ENCODE measurements around the gene RALB. TPM values are rescaled to one million over a fixed set of nuclear protein-coding genes. Genes with fewer than 3 reads are reported as not detected.

The RALB gene
- total RNA-seq, 1 donor from 2014 or later: 56.0 TPM

GRCh38 chr2:120262761-120263428 is 10.2 kb downstream of the RALB start:
- no peak for DNase-seq (ENCODE audit: low read depth)
- H3K4me3 ChIP-seq (ENCODE audit: low read depth, low read length): no peak overlapping the region
- TF ChIP-seq CTCF (conservative IDR thresholded peaks at IDR 0.05; ENCODE audit: low read depth, low read length): no peak

- H3K4me3 ChIP-seq (ENCODE audit: low read depth, low read length): no peak overlapping the region
- DNase-seq (ENCODE audit: low read depth): no peak
- no peak for TF ChIP-seq CTCF (conservative IDR thresholded peaks at IDR 0.05; ENCODE audit: low read depth, low read length)
Observed at GRCh38 chr2:120265006-120265405, 12.4 kb downstream of the RALB start.

GRCh38 chr2:120267348-120267747 is 14.7 kb downstream of the RALB start:
- DNase-seq (ENCODE audit: low read depth): no peak
- no peak overlapping the region for H3K4me3 ChIP-seq (ENCODE audit: low read depth, low read length)
- TF ChIP-seq CTCF (conservative IDR thresholded peaks at IDR 0.05; ENCODE audit: low read depth, low read length): no peak

GRCh38 chr2:120269076-120269744 is 16.6 kb downstream of the RALB start:
- H3K4me3 ChIP-seq (ENCODE audit: low read depth, low read length): no peak overlapping the region
- DNase-seq (ENCODE audit: low read depth): no peak
- TF ChIP-seq CTCF (conservative IDR thresholded peaks at IDR 0.05; ENCODE audit: low read depth, low read length): no peak

- H3K4me3 ChIP-seq (ENCODE audit: low read depth, low read length): no peak overlapping the region
- no peak for DNase-seq (ENCODE audit: low read depth)
- TF ChIP-seq CTCF (conservative IDR thresholded peaks at IDR 0.05; ENCODE audit: low read depth, low read length): no peak
Observed at GRCh38 chr2:120269816-120270215, 17.2 kb downstream of the RALB start.

- no peak overlapping the region for H3K4me3 ChIP-seq (ENCODE audit: low read depth, low read length)
- DNase-seq (ENCODE audit: low read depth): no peak
- no peak for TF ChIP-seq CTCF (conservative IDR thresholded peaks at IDR 0.05; ENCODE audit: low read depth, low read length)
Observed at GRCh38 chr2:120271711-120272379, 19.2 kb downstream of the RALB start.
